HEK293 (cell line): ENCODE data around the gene IWS1.

Source experiments
- CTCF ChIA-PET: fragments of 350-600 bp; formaldehyde crosslinking; extraction: SDS; loops from one replicate; lab custom pipeline; 2021; ENCODE audit warnings: antibody characterized with exemption; lab: Yijun Ruan, JAX
- POLR2A ChIA-PET: fragments of 300-600 bp; formaldehyde crosslinking; extraction: SDS; loops from one replicate; lab custom pipeline; 2020; ENCODE audit warnings: antibody characterized with exemption, inconsistent platforms; lab: Yijun Ruan, JAX
- H3K27ac ChIP-seq: fragments of 200-500 bp; sonication (Bioruptor generic); 2 replicates; pipeline ENCODE4 v1.5.1; 2014; ENCODE audit warnings: low read depth, low read length, control low read depth, inconsistent platforms; ENCODE audit errors: extremely low read depth
- H3K36me3 ChIP-seq, 2 experiments: fragments of 200-500 bp in 1 of 2; sonication (Bioruptor generic) in 1 of 2; 1 replicate in 1 of 2; 2 replicates in 1 of 2; pipeline ENCODE4 v1.5.1; 2014 to 2017; ENCODE audit warnings: inconsistent platforms in 2 of 2, low read length in 2 of 2; ENCODE audit not compliant: control insufficient read depth in 2 of 2, insufficient read depth in 1 of 2
- H3K4me1 ChIP-seq: fragments of 200-500 bp; sonication (Bioruptor generic); 2 replicates; pipeline ENCODE4 v1.5.1; 2014; ENCODE audit warnings: mild to moderate bottlenecking, low read length, inconsistent platforms; ENCODE audit not compliant: control insufficient read depth, insufficient read depth
- H3K4me3 ChIP-seq: 2 replicates; pipeline ENCODE4 v1.5.1; 2011; ENCODE audit warnings: low read depth, mild to moderate bottlenecking, control low read depth, low read length, moderate library complexity
- H3K9me3 ChIP-seq: fragments of 200-500 bp; sonication (Bioruptor generic); 2 replicates; pipeline ENCODE4 v1.5.1; 2014; ENCODE audit warnings: low read depth, low read length, inconsistent platforms; ENCODE audit not compliant: control insufficient read depth, insufficient read depth
- KLF7 ChIP-seq: fragments of 450-650 bp; formaldehyde crosslinking; IDR thresholded peaks from 2 replicates; pipeline ENCODE4 v1.5.1; 2016; ENCODE audit warnings: missing biosample characterization, missing genetic modification characterization, borderline replicate concordance
- OSR2 ChIP-seq: fragments of 450-650 bp; formaldehyde crosslinking; IDR thresholded peaks from 2 replicates; pipeline ENCODE4 v1.5.1; 2016; ENCODE audit warnings: missing biosample characterization, missing genetic modification characterization
- PRDM4 ChIP-seq: fragments of 450-650 bp; formaldehyde crosslinking; IDR thresholded peaks from 2 replicates; pipeline ENCODE4 v1.5.1; 2017; ENCODE audit warnings: missing biosample characterization, missing genetic modification characterization
- TCF7L2 ChIP-seq: IDR thresholded peaks from 2 replicates; pipeline ENCODE4 v1.6.1; 2011; ENCODE audit warnings: low read depth, mild to moderate bottlenecking, inconsistent platforms, low read length, moderate library complexity, borderline replicate concordance
- WT1 ChIP-seq: fragments of 450-650 bp; formaldehyde crosslinking; IDR thresholded peaks from 2 replicates; pipeline ENCODE4 v1.5.1; 2016; ENCODE audit warnings: missing biosample characterization, missing genetic modification characterization
- ZBTB49 ChIP-seq: fragments of 450-650 bp; formaldehyde crosslinking; IDR thresholded peaks from 2 replicates; pipeline ENCODE4 v1.5.1; 2016; ENCODE audit warnings: missing biosample characterization, missing genetic modification characterization, low read depth
- ZNF133 ChIP-seq: fragments of 450-650 bp; formaldehyde crosslinking; IDR thresholded peaks from 2 replicates; pipeline ENCODE4 v1.5.1; 2016; ENCODE audit warnings: missing biosample characterization, missing genetic modification characterization
- ZNF266 ChIP-seq: fragments of 450-650 bp; formaldehyde crosslinking; IDR thresholded peaks from 2 replicates; pipeline ENCODE4 v1.5.1; 2016; ENCODE audit warnings: missing biosample characterization, missing genetic modification characterization, low read depth
- ZNF280C ChIP-seq: fragments of 450-650 bp; formaldehyde crosslinking; IDR thresholded peaks from 2 replicates; pipeline ENCODE4 v1.5.1; 2016; ENCODE audit warnings: missing biosample characterization, missing genetic modification characterization
- ZNF350 ChIP-seq: fragments of 450-650 bp; formaldehyde crosslinking; IDR thresholded peaks from 2 replicates; pipeline ENCODE4 v1.5.0; 2017; ENCODE audit warnings: missing biosample characterization, mild to moderate bottlenecking, missing genetic modification characterization
- ZNF354C ChIP-seq: fragments of 450-650 bp; formaldehyde crosslinking; IDR thresholded peaks from 2 replicates; pipeline ENCODE4 v1.5.1; 2016; ENCODE audit warnings: missing biosample characterization, missing genetic modification characterization, low read depth, borderline replicate concordance
- ZNF501 ChIP-seq: fragments of 450-650 bp; formaldehyde crosslinking; IDR thresholded peaks from 2 replicates; pipeline ENCODE4 v1.5.1; 2016; ENCODE audit warnings: missing biosample characterization, missing genetic modification characterization
- ZNF510 ChIP-seq: fragments of 450-650 bp; formaldehyde crosslinking; IDR thresholded peaks from 2 replicates; pipeline ENCODE4 v1.5.1; 2018; ENCODE audit warnings: mild to moderate bottlenecking, missing genetic modification characterization, missing biosample characterization; ENCODE audit not compliant: insufficient replicate concordance
- ZNF561 ChIP-seq: fragments of 450-650 bp; IDR thresholded peaks from 2 replicates; pipeline ENCODE4 v1.5.1; 2018; ENCODE audit warnings: missing biosample characterization, missing genetic modification characterization, borderline replicate concordance
- ZNF626 ChIP-seq: fragments of 450-650 bp; sonication (Bioruptor Pico); formaldehyde crosslinking; IDR thresholded peaks from 2 replicates; pipeline ENCODE4 v1.5.1; 2018; ENCODE audit warnings: missing biosample characterization, missing genetic modification characterization, inconsistent platforms

Gene IWS1

GRCh38 chr2:127485051-127485693 is 41.1 kb downstream of the IWS1 start (continued):
- TF ChIP-seq ZNF280C (no peak), PRDM4 (no peak), ZNF626 (tag by site-specific recombination) (no peak), ZNF350 (tag by site-specific recombination) (no peak), KLF7 (tag by site-specific recombination) (no peak), WT1 (tag by site-specific recombination) (no peak), ZNF354C (no peak), ZNF501 (no peak)

- no peaks in the 10 kb centered on the region for H3K4me1 ChIP-seq
- H3K36me3 ChIP-seq, result peaks cover 36 to 68% of the 10 kb centered on the region in 2 experiments
- no peak overlapping the region for H3K27ac ChIP-seq
- TF ChIP-seq PRDM4, result no peak
- no peak for TF ChIP-seq OSR2 (tag by site-specific recombination)
- no peak for TF ChIP-seq ZBTB49 (tag by site-specific recombination)
- TF ChIP-seq KLF7 (tag by site-specific recombination), result no peak
- TF ChIP-seq ZNF133, result no peak
- no peak for TF ChIP-seq ZNF510
- TF ChIP-seq ZNF561, result no peak
- TF ChIP-seq ZNF266 (tag by site-specific recombination), result no peak
- TF ChIP-seq TCF7L2, result no peak
- no peak overlapping the region for H3K4me3 ChIP-seq
- POLR2A ChIA-PET, result interaction anchor here (0.6 kb wide), 1 partner anchor 188 kb away, joined by 5 read pairs; no protein-coding TSS in a partner anchor
- CTCF ChIA-PET, result interaction anchor here (0.6 to 1.3 kb wide), 2 partner anchors 109 to 285 kb away, joined by 3 to 10 read pairs; no protein-coding TSS in a partner anchor
- H3K9me3 ChIP-seq, result no peaks in the 10 kb centered on the region
Observed at GRCh38 chr2:127482031-127482430, 44.3 kb downstream of the IWS1 start.
